NK-92 (cell line): Measurements from ENCODE around the gene GOT1.

Experiments
- DNase-seq: peaks from one replicate; lab custom pipeline; 2025; ENCODE audit not compliant: unreplicated experiment; lab: John Stamatoyannopoulos, UW

The GOT1 gene

DNA sequence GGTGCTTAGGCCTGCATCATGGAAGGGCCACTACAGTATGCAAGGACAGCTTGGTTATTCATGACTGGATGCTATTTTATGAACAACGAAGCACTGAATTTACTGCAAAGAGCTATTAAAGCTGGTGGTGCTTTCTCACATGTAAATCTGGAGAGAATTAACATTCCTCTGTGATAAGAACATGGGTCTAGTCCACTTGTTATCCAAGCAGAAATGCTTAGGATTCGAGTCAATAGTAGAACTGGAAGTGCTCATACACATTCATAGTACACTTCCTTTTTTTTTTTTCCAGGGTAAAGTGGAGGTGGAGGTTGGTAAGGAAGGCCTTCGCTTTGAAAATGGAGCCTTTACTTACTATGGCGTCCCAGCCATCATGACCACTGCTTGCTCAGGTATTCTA lies 66.3 kb downstream of the GOT1 start:
- DNase-seq: no peak

DNA sequence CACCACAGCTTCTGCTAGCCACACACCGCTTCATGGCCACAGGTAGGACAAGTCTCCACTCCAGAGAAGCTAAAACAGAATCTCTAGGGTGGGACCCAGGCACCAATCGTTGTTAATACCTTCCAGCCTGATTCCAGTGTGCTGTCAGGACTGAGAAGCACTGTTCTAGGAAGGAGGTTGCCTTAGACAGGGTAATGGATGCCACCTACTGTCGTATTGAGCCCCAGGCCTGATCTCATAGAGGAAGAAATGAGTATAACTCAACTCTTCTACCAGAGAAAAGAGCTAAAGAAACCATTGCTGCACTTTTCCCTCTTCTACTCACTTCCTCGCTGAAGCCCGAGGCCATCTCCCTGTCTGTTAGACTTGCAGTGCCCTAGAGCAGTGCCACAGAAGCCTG lies 69.5 kb downstream of the GOT1 start:
- DNase-seq: no peak

DNA sequence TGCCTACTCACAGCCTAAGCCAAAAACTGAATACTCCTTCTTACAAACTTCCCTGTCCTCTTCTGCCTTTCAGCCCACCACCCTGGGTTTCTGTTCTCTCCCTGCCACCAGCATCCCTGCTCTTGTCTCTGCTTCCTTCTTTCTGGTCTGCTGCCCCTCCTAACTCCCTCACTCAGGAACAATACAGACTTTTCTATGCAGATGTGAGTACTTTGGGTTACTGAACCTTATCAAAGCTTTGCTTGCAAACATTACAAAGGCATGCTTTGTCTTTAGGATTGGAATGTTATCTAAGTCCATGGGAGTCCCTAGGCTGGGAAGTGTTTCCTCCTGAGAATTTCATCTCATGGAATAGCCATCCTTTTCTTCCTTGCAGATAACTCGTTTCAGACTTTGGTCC lies 72.3 kb downstream of the GOT1 start:
- DNase-seq: no peak

DNA sequence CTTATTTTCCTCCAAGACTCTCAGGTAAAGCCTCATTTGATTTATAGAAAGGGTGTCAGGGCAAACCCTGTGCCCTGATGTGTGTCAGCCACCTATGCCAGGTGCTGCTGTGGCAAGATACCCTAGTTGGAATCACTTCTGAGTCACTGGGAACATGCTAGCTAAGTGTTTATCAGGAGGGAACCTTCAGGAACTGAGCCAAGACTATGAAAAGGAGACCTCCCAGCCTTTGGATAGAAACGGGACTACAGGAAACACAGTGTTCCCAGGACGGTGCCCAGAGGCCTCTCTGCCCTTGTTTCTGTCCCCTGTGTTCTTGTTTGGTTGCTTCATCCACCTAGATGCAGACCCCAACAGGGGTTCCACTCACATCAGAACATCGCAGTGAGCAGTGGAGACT lies 72.7 kb downstream of the GOT1 start:
- no peak for DNase-seq

DNA sequence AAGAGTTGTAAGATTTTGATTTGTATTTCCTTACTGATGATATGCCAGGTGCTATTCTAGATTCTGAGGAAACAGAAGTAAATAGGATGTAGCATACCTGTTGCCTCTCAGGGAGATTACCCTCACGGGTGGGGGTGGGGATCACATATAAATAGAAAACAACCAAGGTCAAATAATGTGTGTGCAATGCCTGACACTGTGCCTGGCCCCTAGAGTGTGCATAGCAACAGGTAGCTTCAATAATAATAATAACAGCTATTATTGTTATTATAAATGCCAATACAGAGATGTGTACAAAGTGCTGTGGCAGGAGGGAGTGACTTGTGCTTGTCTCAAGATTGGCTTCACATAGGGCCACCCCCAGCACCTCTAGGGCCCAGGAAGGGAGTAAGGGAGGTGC lies 77.2 kb downstream of the GOT1 start:
- DNase-seq: no peak

DNA sequence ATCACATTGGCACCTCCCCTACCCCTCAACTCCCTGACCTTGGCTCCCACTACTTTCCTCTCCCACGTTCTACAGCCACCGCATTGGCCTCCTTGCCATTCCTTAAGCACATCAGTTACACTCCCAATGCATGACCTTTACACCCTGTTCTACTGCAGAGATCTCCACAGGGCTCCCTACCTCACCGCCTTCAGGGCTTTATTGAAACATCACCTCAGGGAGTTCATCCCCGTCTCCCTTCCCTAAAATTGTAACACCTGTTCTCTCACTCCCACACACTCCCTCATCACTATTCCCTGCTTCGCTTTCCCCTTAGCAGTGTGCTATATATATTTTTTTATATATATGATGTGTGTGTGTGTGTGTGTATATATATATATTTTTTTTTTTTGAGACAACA lies 82.8 kb downstream of the GOT1 start:
- DNase-seq: no peak
